Liver (tissue), 9 donors: ENCODE data around the gene THSD4. TPM values are rescaled to one million over a fixed set of nuclear protein-coding genes. Genes with fewer than 3 reads are reported as not detected.

Experiments
- DNase-seq: peaks from one replicate; pipeline ENCODE4 v3.0.0-alpha.2; 2017; ENCODE audit warnings: low spot score
- H3K27ac ChIP-seq, 2 donors: one replicate each; pipeline ENCODE4 v1.7.0; 2013; ENCODE audit warnings: inconsistent platforms in 2 of 2, low read length in 2 of 2, control low read depth in 1 of 2, low read depth in 1 of 2, mild to moderate bottlenecking in 1 of 2
- H3K27me3 ChIP-seq, 4 donors: one replicate each; pipeline versions ENCODE4 v1.6.1 to v1.7.0; 2013; ENCODE audit warnings: low read length in 3 of 4, inconsistent platforms in 1 of 4, mild to moderate bottlenecking in 1 of 4, moderate library complexity in 1 of 4; ENCODE audit not compliant: control insufficient read depth in 4 of 4, insufficient read depth in 4 of 4
- H3K36me3 ChIP-seq, 4 donors: one replicate each; pipeline versions ENCODE4 v1.6.1 to v1.7.0; 2013; ENCODE audit warnings: low read length in 3 of 4, mild to moderate bottlenecking in 3 of 4, low read depth in 1 of 4, moderate library complexity in 1 of 4; ENCODE audit not compliant: control insufficient read depth in 4 of 4, insufficient read depth in 3 of 4
- H3K4me1 ChIP-seq, 4 donors: one replicate each; pipeline versions ENCODE4 v1.6.1 to v1.7.0; 2013; ENCODE audit warnings: low read length in 3 of 4, mild to moderate bottlenecking in 3 of 4, moderate library complexity in 1 of 4; ENCODE audit not compliant: control insufficient read depth in 4 of 4, insufficient read depth in 4 of 4
- H3K4me3 ChIP-seq, 3 donors: one replicate each; pipeline versions ENCODE4 v1.6.1 to v1.7.0; 2013; ENCODE audit warnings: low read length in 3 of 3, control low read depth in 1 of 3, low read depth in 1 of 3, mild to moderate bottlenecking in 1 of 3
- H3K9ac ChIP-seq, 2 donors: one replicate each; pipeline ENCODE4 v1.7.0; 2013; ENCODE audit warnings: low read length in 2 of 2, mild to moderate bottlenecking in 2 of 2, moderate library complexity in 2 of 2, control low read depth in 1 of 2, low read depth in 1 of 2
- H3K9me3 ChIP-seq, 4 donors: one replicate each; pipeline versions ENCODE4 v1.6.1 to v1.7.0; 2013; ENCODE audit warnings: low read length in 3 of 4; ENCODE audit not compliant: control insufficient read depth in 4 of 4
- CTCF ChIP-seq: fragments of 150-350 bp; IDR thresholded peaks from 2 replicates; pipeline ENCODE4 v1.5.1; 2017; ENCODE audit warnings: improper control_type of control experiment, low read depth, low read length; ENCODE audit not compliant: missing input control
- EGR1 ChIP-seq, 2 donors: IDR thresholded peaks; 2 replicates each; pipeline ENCODE4 v1.6.1; 2016 to 2018; ENCODE audit warnings: antibody characterized with exemption in 2 of 2, low read depth in 2 of 2
- FOXA1 ChIP-seq: IDR thresholded peaks from 2 replicates; pipeline ENCODE4 v1.6.1; 2016; ENCODE audit warnings: antibody characterized with exemption
- FOXA2 ChIP-seq: IDR thresholded peaks from 2 replicates; pipeline ENCODE4 v1.6.1; 2016; ENCODE audit warnings: antibody characterized with exemption
- GABPA ChIP-seq, 2 donors: IDR thresholded peaks in 1 of 2; conservative IDR thresholded peaks in 1 of 2; 2 replicates each; pipeline ENCODE4 v1.6.1; 2016; ENCODE audit warnings: antibody characterized with exemption in 2 of 2, mild to moderate bottlenecking in 1 of 2, moderate library complexity in 1 of 2
- HNF4A ChIP-seq, 2 donors: conservative IDR thresholded peaks; 2 replicates each; pipeline ENCODE4 v1.6.1; 2016; ENCODE audit warnings: antibody characterized with exemption in 2 of 2, mild to moderate bottlenecking in 2 of 2
- JUND ChIP-seq, 2 donors: IDR thresholded peaks; 2 replicates each; pipeline ENCODE4 v1.6.1; 2016; ENCODE audit warnings: antibody characterized with exemption in 2 of 2
- MAX ChIP-seq: IDR thresholded peaks from 2 replicates; pipeline ENCODE4 v1.6.1; 2016; ENCODE audit warnings: antibody characterized with exemption
- RAD21 ChIP-seq, 2 donors: IDR thresholded peaks; 2 replicates each; pipeline ENCODE4 v1.6.1; 2016; ENCODE audit warnings: antibody characterized with exemption in 2 of 2, mild to moderate bottlenecking in 2 of 2
- REST ChIP-seq: IDR thresholded peaks from 2 replicates; pipeline ENCODE4 v1.6.1; 2016; ENCODE audit warnings: antibody characterized with exemption, mild to moderate bottlenecking
- RXRA ChIP-seq, 2 donors: IDR thresholded peaks; 2 replicates each; pipeline ENCODE4 v1.6.1; 2017 to 2018; ENCODE audit warnings: antibody characterized with exemption in 2 of 2, mild to moderate bottlenecking in 1 of 2
- SP1 ChIP-seq: IDR thresholded peaks from 2 replicates; pipeline ENCODE4 v1.6.1; 2018; ENCODE audit warnings: antibody characterized with exemption, mild to moderate bottlenecking
- TAF1 ChIP-seq: conservative IDR thresholded peaks from 2 replicates; pipeline ENCODE4 v1.6.1; 2016; ENCODE audit warnings: antibody characterized with exemption, mild to moderate bottlenecking
- YY1 ChIP-seq: IDR thresholded peaks from 2 replicates; pipeline ENCODE4 v1.6.1; 2016; ENCODE audit warnings: antibody characterized with exemption, mild to moderate bottlenecking
- ZBTB33 ChIP-seq: IDR thresholded peaks from 2 replicates; pipeline ENCODE4 v1.6.1; 2016; ENCODE audit warnings: antibody characterized with exemption
- WGBS: extraction: QIAGEN DNeasy Blood & Tissue Kit; methylation state at CpG from one replicate; pipeline ENCODE4 v1.1.7; 2013; 5-methylcytosine and 5-hydroxymethylcytosine counted together
- polyA plus RNA-seq, 2 donors: library from polyadenylated mRNA; stranded (reverse) in 1 of 2; unstranded in 1 of 2; fragments of 200-250 nt in 1 of 2; fragments of >200 nt in 1 of 2; fragmentation: Nextera tagmentation in 1 of 2; extraction: Ambion mirVana in 1 of 2; gene quantifications; one replicate each; pipeline versions ENCODE4 v1.2.1 to v1.2.3, GENCODE V29; 2013 to 2015
- total RNA-seq, 2 donors: library from RNA; depleted of rRNA; stranded (reverse); fragments of >200 nt; gene quantifications; one replicate each; pipeline ENCODE4 v1.2.3, GENCODE V29; 2014
- TF ChIP-seq, protein P1 (sequence below): IDR thresholded peaks from 2 replicates; pipeline ENCODE4 v1.6.1; 2016; ENCODE audit warnings: antibody characterized with exemption
- donor health status: healthy.
- donor health status: healthy.
- donor health status: healthy.
- donor health status: healthy.
- donor health status: healthy.

Gene THSD4
- total and polyA plus RNA-seq, 4 donors, result 0.23 to 11.5 (median 1.9) TPM

DNA sequence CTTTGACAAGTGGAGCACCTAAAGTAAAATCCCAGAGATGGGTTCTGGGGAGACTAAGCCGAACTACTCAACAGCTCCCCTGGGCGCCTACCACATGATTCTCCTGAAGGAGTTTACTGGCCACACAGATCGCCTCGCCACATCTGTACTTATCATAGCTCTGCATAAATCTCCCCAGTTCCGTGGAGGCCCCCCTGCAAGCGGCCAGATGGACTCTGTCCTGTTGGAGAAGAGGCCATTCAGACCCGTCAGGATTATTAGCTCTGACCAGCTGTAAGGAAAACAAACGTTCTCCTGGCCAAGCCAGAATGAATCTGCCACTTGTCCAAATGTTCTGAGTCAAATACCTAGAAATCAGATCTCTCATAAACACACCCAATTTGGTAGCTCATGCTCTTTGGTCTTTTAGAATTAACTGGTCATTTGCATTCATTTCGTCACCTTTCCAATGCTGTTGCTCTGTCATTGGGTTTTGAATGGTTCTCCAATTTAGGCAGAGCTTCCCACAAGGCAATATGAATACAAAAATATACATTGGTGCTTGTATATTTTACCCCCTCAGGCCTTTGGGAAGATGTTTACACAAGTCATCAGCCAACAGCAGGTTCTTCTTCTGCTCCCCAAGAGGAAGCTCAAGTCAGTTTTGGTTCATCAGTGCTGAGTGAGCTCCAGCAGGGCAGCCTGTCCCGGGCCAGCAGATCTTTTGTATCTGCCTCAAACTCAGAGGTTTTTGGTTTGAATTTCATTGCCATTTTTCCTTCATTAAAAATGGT, 124.5 kb downstream of the THSD4 start:
- WGBS, result 60% methylated on average over 10 of the region's 10 CpGs
- H3K9ac ChIP-seq, result no peak overlapping the region
- TF ChIP-seq MAX (no peak), SP1 (peak; percentile 54), TAF1 (no peak), RXRA (IDR thresholded peaks at IDR 0.05) (peak in 1 of 2 donors; percentile 5), HNF4A (conservative IDR thresholded peaks at IDR 0.05) (peak; percentile 60 to 71), EGR1 (IDR thresholded peaks at IDR 0.05; ENCODE audit: low read depth in 2 of 2) (no peak), JUND (IDR thresholded peaks at IDR 0.05) (no peak), REST (no peak), RAD21 (IDR thresholded peaks at IDR 0.05) (peak in 1 of 2 donors; percentile 44), FOXA1 (no peak)
- no peaks in the 10 kb centered on the region for H3K9me3 ChIP-seq
- peaks cover 0 to 2% (median 0%) of the 10 kb centered on the region in 4 donors for H3K36me3 ChIP-seq
- peak overlapping the region; percentile 58 to 63 for H3K27ac ChIP-seq
- H3K4me1 ChIP-seq, result peaks cover 2 to 26% (median 16%) of the 10 kb centered on the region in 4 donors
- no peak for DNase-seq
- H3K4me3 ChIP-seq, result no peak overlapping the region
- H3K27me3 ChIP-seq, result no peaks in the 10 kb centered on the region

DNA sequence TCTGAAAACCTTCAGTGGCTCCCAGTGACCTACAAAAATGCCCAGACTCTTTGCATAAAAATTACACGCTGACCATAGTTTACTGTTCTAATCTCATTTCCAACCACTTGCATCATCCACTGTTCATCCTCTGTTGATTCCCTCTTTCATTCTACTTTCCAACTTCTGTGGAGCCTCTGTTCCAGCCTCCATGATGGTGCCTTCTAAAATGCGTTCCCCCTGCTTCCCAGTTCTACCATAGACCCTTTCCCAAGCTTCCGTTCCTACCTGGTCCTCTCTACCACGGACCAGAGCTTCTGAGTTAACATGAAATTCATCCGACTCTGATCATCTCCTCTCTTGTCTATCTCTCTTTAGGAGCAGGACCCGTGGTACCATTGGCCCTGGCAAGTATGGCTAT, 127.0 kb downstream of the THSD4 start:
- peak in 1 of 2 donors; percentile 17 for TF ChIP-seq RAD21 (IDR thresholded peaks at IDR 0.05)
- TF ChIP-seq ZBTB33, result no peak
- no peak for TF ChIP-seq SP1
- no peak for TF ChIP-seq YY1
- no peak for TF ChIP-seq JUND (IDR thresholded peaks at IDR 0.05)
- TF ChIP-seq FOXA1, result no peak
- TF ChIP-seq EGR1 (IDR thresholded peaks at IDR 0.05; ENCODE audit: low read depth in 2 of 2), result no peak
- TF ChIP-seq, protein P1, sequence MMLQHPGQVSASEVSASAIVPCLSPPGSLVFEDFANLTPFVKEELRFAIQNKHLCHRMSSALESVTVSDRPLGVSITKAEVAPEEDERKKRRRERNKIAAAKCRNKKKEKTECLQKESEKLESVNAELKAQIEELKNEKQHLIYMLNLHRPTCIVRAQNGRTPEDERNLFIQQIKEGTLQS, result peak; percentile 51
- no peak for TF ChIP-seq FOXA2
- TF ChIP-seq REST, result no peak
- no peak for TF ChIP-seq HNF4A (conservative IDR thresholded peaks at IDR 0.05)
- TF ChIP-seq CTCF, result no peak
- no peak for TF ChIP-seq GABPA (IDR thresholded peaks at IDR 0.05 in 1 of 2, conservative IDR thresholded peaks at IDR 0.05 in 1 of 2)
- no peak overlapping the region for H3K9ac ChIP-seq
- no peaks in the 10 kb centered on the region for H3K9me3 ChIP-seq
- H3K27me3 ChIP-seq, result no peaks in the 10 kb centered on the region
- H3K4me3 ChIP-seq, result no peak overlapping the region
- H3K27ac ChIP-seq, result no peak overlapping the region
- peaks cover 2 to 25% (median 15%) of the 10 kb centered on the region in 4 donors for H3K4me1 ChIP-seq
- no peak for DNase-seq
- H3K36me3 ChIP-seq, result peaks cover 0 to 7% (median 1%) of the 10 kb centered on the region in 4 donors
- WGBS, result 90% methylated on average over 6 of the region's 6 CpGs
